GM23338 (cell line): Measurements from ENCODE around the gene TBC1D21. TPM values are rescaled to one million over a fixed set of nuclear protein-coding genes. Genes with fewer than 3 reads are reported as not detected.

ENCODE experiments used
- ATAC-seq: fragments of 200-7000 bp; cut with Tn5 transposase; 3 replicates; pipeline ENCODE4 v1.9.1; 2020
- DNase-seq: peaks from one replicate; pipeline ENCODE4 v3.0.0-alpha.2; 2015; ENCODE audit warnings: low spot score
- H2AFZ ChIP-seq: fragments of 200-600 bp; sonication (generic); 2 replicates; pipeline ENCODE4 v1.8.0; 2016; ENCODE audit warnings: antibody characterized with exemption, mild to moderate bottlenecking, moderate library complexity
- H3F3A ChIP-seq: fragments of 200-600 bp; sonication (generic); replicated peaks from 2 replicates; pipeline ENCODE4 v1.8.0; 2017; ENCODE audit warnings: antibody characterized with exemption, mixed run types, low read depth
- H3K27ac ChIP-seq: fragments of 200-600 bp; sonication (generic); 2 replicates; pipeline ENCODE4 v1.6.1; 2016; ENCODE audit warnings: low read depth
- H3K27me3 ChIP-seq: fragments of 200-600 bp; sonication (generic); 2 replicates; pipeline ENCODE4 v1.8.0; 2016; ENCODE audit warnings: mild to moderate bottlenecking, mixed run types, moderate library complexity; ENCODE audit not compliant: insufficient read depth
- H3K36me3 ChIP-seq: fragments of 200-600 bp; sonication (generic); 2 replicates; pipeline ENCODE4 v1.8.0; 2016; ENCODE audit warnings: mild to moderate bottlenecking; ENCODE audit not compliant: insufficient read depth
- H3K4me1 ChIP-seq: fragments of 200-600 bp; sonication (generic); 2 replicates; pipeline ENCODE4 v1.8.0; 2016; ENCODE audit warnings: mild to moderate bottlenecking, moderate library complexity; ENCODE audit not compliant: insufficient read depth
- H3K4me2 ChIP-seq: fragments of 200-600 bp; sonication (generic); 2 replicates; pipeline ENCODE4 v1.7.1; 2017; ENCODE audit warnings: mixed run types
- H3K4me3 ChIP-seq: fragments of 200-600 bp; sonication (generic); 2 replicates; pipeline ENCODE4 v1.6.1; 2016; ENCODE audit warnings: mixed run types
- H3K79me2 ChIP-seq: fragments of 200-600 bp; sonication (generic); replicated peaks from 2 replicates; pipeline ENCODE4 v1.8.0; 2017; ENCODE audit warnings: mild to moderate bottlenecking; ENCODE audit not compliant: insufficient read depth
- H3K9me2 ChIP-seq: fragments of 200-600 bp; sonication (generic); 2 replicates; pipeline ENCODE4 v1.8.0; 2017; ENCODE audit not compliant: insufficient read depth
- H4K20me1 ChIP-seq: fragments of 200-600 bp; sonication (generic); replicated peaks from 2 replicates; pipeline ENCODE4 v1.8.0; 2017; ENCODE audit warnings: mild to moderate bottlenecking; ENCODE audit not compliant: insufficient read depth
- H3K27ac Mint-ChIP-seq: 2 replicates; pipeline ENCODE4 v1.8.0; 2020; ENCODE audit warnings: inconsistent platforms, mild to moderate bottlenecking, moderate library complexity, mixed read lengths
- H3K27me3 Mint-ChIP-seq: 3 replicates; pipeline ENCODE4 v1.8.0; 2022; ENCODE audit warnings: low read depth, mild to moderate bottlenecking, moderate library complexity, mixed read lengths, inconsistent platforms; ENCODE audit not compliant: insufficient read depth, poor library complexity
- H3K36me3 Mint-ChIP-seq: 3 replicates; pipeline ENCODE4 v1.8.0; 2021; ENCODE audit warnings: low read depth, mild to moderate bottlenecking, inconsistent platforms, moderate library complexity, mixed read lengths
- H3K4me1 Mint-ChIP-seq: 3 replicates; pipeline ENCODE4 v1.8.0; 2020; ENCODE audit warnings: mild to moderate bottlenecking, inconsistent platforms, mixed read lengths
- H3K4me3 Mint-ChIP-seq: 3 replicates; pipeline ENCODE4 v1.8.0; 2021; ENCODE audit warnings: moderate library complexity, mild to moderate bottlenecking, inconsistent platforms, mixed read lengths
- H3K9me3 Mint-ChIP-seq: 3 replicates; pipeline ENCODE4 v1.8.0; 2020; ENCODE audit warnings: moderate library complexity, mild to moderate bottlenecking, inconsistent platforms, mixed read lengths
- EZH2 ChIP-seq: fragments of 200-600 bp; sonication (generic); IDR thresholded peaks from one replicate; pipeline ENCODE4 v1.8.0; 2017; ENCODE audit warnings: antibody characterized with exemption, mild to moderate bottlenecking, low read depth; ENCODE audit not compliant: unreplicated experiment
- EZH2phosphoT487 ChIP-seq: fragments of 200-600 bp; sonication (generic); IDR thresholded peaks from one replicate; pipeline ENCODE4 v1.8.1; 2018; ENCODE audit warnings: antibody characterized with exemption; ENCODE audit not compliant: unreplicated experiment
- JUNB ChIP-seq: IDR thresholded peaks from one replicate; pipeline ENCODE4 v1.6.1; 2016; ENCODE audit warnings: antibody characterized with exemption; ENCODE audit not compliant: unreplicated experiment
- NANOG ChIP-seq: IDR thresholded peaks from 2 replicates; pipeline ENCODE4 v1.6.1; 2016; ENCODE audit warnings: antibody characterized with exemption, borderline replicate concordance
- STAT1 ChIP-seq: IDR thresholded peaks from one replicate; pipeline ENCODE4 v1.6.1; 2016; ENCODE audit warnings: antibody characterized with exemption; ENCODE audit not compliant: unreplicated experiment
- ZNF114 ChIP-seq: fragments of 250-450 bp; sonication (Bioruptor Pico); IDR thresholded peaks from 2 replicates; pipeline ENCODE4 v1.5.0; 2020; ENCODE audit warnings: mild to moderate bottlenecking, moderate library complexity
- ZNF331 ChIP-seq: fragments of 250-450 bp; sonication (Bioruptor Pico); IDR thresholded peaks from 2 replicates; pipeline ENCODE4 v1.5.0; 2020; ENCODE audit warnings: low read depth, mild to moderate bottlenecking, moderate library complexity
- polyA plus RNA-seq: library from polyadenylated mRNA; unstranded; fragments of >200 nt; fragmentation: Nextera tagmentation; extraction: Ambion mirVana; gene quantifications from 2 replicates; pipeline ENCODE4 v1.2.1, GENCODE V29; 2016
- total RNA-seq: library from RNA; depleted of rRNA; stranded (reverse); fragments of >200 nt; shearing (Covaris generic); gene quantifications from 2 replicates; pipeline ENCODE4 v1.2.3, GENCODE V29; 2014
- TF ChIP-seq, protein P1 (sequence below): IDR thresholded peaks from one replicate; pipeline ENCODE4 v1.6.1; 2018; ENCODE audit warnings: antibody characterized with exemption; ENCODE audit not compliant: unreplicated experiment
- TF ChIP-seq, protein P2 (sequence below): IDR thresholded peaks from 2 replicates; pipeline ENCODE4 v1.6.1; 2016; ENCODE audit warnings: antibody characterized with exemption
- TF ChIP-seq, protein P3 (sequence below): fragments of 250-450 bp; sonication (Bioruptor Pico); IDR thresholded peaks from 2 replicates; pipeline ENCODE4 v1.5.0; 2020; ENCODE audit warnings: mild to moderate bottlenecking, moderate library complexity

Gene TBC1D21
- total and polyA plus RNA-seq, 2 experiments from 2014 or later, result not detected

DNA sequence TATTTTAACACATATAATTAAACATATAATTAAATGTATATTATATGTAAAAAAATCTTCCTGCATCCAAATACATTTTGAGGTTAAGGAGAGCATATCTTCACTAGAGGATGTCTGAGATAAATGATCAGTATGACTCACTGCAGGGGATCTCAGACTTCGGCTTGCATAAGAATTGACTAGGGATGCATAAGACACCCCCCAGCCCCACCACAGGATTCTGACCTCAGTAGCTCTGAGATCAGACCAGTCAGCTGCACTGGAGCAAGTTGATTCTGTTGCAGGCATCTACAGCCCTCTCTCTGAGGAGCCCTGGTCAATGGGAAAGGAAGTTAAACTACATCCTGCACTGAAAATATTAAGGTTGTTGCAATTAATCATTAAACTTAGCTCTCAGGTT is 29.0 kb upstream of the TBC1D21 start (continued):
- TF ChIP-seq EZH2 (no peak), ZNF331 (CRISPR knock-in tag) (no peak), JUNB (no peak), ZNF114 (CRISPR knock-in tag) (no peak), NANOG (no peak)

DNA sequence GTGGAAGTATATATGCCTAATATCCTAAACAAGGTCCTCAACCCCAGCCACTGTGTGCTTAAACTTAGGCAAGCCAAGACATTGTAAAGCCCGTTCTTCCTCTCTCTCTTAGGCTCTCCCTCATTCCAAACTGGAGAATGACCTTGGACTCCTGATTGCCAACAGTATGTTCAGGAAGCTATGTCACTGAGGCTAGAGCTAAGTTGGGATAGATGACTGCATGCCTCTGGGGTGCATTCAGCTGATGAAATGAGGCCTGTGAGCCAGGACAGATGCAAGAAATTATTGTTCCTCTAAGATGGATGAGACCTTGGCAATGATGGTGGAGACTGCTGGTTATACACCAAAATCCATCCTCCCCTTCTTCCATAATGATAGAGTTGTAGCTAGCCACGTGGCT is 27.9 kb upstream of the TBC1D21 start:
- H2AFZ ChIP-seq, result no peak overlapping the region
- no peak overlapping the region for H3K4me3 ChIP-seq
- DNase-seq (no peak), ATAC-seq (no peak)
- Mint-ChIP-seq H3K27ac (no peak overlapping the region), H3K27me3 (no peaks in the 10 kb centered on the region), H3K36me3 (no peaks in the 10 kb centered on the region), H3K4me1 (peaks cover 15% of the 10 kb centered on the region), H3K4me3 (no peak overlapping the region), H3K9me3 (peaks cover 3% of the 10 kb centered on the region; the same call in 1 of the 3 replicates)
- no peaks in the 10 kb centered on the region for H4K20me1 ChIP-seq
- H3K4me1 ChIP-seq, result peaks cover 13% of the 10 kb centered on the region; the same call in 1 of the 2 replicates
- H3F3A ChIP-seq, result no peaks in the 10 kb centered on the region
- no peaks in the 10 kb centered on the region for H3K27me3 ChIP-seq
- H3K9me2 ChIP-seq, result no peaks in the 10 kb centered on the region
- no peak overlapping the region for H3K27ac ChIP-seq
- no peaks in the 10 kb centered on the region for H3K79me2 ChIP-seq
- TF ChIP-seq EZH2, result no peak
- TF ChIP-seq, protein P1, sequence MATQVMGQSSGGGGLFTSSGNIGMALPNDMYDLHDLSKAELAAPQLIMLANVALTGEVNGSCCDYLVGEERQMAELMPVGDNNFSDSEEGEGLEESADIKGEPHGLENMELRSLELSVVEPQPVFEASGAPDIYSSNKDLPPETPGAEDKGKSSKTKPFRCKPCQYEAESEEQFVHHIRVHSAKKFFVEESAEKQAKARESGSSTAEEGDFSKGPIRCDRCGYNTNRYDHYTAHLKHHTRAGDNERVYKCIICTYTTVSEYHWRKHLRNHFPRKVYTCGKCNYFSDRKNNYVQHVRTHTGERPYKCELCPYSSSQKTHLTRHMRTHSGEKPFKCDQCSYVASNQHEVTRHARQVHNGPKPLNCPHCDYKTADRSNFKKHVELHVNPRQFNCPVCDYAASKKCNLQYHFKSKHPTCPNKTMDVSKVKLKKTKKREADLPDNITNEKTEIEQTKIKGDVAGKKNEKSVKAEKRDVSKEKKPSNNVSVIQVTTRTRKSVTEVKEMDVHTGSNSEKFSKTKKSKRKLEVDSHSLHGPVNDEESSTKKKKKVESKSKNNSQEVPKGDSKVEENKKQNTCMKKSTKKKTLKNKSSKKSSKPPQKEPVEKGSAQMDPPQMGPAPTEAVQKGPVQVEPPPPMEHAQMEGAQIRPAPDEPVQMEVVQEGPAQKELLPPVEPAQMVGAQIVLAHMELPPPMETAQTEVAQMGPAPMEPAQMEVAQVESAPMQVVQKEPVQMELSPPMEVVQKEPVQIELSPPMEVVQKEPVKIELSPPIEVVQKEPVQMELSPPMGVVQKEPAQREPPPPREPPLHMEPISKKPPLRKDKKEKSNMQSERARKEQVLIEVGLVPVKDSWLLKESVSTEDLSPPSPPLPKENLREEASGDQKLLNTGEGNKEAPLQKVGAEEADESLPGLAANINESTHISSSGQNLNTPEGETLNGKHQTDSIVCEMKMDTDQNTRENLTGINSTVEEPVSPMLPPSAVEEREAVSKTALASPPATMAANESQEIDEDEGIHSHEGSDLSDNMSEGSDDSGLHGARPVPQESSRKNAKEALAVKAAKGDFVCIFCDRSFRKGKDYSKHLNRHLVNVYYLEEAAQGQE, result no peak
- TF ChIP-seq EZH2phosphoT487, result no peak
- TF ChIP-seq, protein P2, sequence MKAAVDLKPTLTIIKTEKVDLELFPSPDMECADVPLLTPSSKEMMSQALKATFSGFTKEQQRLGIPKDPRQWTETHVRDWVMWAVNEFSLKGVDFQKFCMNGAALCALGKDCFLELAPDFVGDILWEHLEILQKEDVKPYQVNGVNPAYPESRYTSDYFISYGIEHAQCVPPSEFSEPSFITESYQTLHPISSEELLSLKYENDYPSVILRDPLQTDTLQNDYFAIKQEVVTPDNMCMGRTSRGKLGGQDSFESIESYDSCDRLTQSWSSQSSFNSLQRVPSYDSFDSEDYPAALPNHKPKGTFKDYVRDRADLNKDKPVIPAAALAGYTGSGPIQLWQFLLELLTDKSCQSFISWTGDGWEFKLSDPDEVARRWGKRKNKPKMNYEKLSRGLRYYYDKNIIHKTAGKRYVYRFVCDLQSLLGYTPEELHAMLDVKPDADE, result no peak
- TF ChIP-seq, protein P3, sequence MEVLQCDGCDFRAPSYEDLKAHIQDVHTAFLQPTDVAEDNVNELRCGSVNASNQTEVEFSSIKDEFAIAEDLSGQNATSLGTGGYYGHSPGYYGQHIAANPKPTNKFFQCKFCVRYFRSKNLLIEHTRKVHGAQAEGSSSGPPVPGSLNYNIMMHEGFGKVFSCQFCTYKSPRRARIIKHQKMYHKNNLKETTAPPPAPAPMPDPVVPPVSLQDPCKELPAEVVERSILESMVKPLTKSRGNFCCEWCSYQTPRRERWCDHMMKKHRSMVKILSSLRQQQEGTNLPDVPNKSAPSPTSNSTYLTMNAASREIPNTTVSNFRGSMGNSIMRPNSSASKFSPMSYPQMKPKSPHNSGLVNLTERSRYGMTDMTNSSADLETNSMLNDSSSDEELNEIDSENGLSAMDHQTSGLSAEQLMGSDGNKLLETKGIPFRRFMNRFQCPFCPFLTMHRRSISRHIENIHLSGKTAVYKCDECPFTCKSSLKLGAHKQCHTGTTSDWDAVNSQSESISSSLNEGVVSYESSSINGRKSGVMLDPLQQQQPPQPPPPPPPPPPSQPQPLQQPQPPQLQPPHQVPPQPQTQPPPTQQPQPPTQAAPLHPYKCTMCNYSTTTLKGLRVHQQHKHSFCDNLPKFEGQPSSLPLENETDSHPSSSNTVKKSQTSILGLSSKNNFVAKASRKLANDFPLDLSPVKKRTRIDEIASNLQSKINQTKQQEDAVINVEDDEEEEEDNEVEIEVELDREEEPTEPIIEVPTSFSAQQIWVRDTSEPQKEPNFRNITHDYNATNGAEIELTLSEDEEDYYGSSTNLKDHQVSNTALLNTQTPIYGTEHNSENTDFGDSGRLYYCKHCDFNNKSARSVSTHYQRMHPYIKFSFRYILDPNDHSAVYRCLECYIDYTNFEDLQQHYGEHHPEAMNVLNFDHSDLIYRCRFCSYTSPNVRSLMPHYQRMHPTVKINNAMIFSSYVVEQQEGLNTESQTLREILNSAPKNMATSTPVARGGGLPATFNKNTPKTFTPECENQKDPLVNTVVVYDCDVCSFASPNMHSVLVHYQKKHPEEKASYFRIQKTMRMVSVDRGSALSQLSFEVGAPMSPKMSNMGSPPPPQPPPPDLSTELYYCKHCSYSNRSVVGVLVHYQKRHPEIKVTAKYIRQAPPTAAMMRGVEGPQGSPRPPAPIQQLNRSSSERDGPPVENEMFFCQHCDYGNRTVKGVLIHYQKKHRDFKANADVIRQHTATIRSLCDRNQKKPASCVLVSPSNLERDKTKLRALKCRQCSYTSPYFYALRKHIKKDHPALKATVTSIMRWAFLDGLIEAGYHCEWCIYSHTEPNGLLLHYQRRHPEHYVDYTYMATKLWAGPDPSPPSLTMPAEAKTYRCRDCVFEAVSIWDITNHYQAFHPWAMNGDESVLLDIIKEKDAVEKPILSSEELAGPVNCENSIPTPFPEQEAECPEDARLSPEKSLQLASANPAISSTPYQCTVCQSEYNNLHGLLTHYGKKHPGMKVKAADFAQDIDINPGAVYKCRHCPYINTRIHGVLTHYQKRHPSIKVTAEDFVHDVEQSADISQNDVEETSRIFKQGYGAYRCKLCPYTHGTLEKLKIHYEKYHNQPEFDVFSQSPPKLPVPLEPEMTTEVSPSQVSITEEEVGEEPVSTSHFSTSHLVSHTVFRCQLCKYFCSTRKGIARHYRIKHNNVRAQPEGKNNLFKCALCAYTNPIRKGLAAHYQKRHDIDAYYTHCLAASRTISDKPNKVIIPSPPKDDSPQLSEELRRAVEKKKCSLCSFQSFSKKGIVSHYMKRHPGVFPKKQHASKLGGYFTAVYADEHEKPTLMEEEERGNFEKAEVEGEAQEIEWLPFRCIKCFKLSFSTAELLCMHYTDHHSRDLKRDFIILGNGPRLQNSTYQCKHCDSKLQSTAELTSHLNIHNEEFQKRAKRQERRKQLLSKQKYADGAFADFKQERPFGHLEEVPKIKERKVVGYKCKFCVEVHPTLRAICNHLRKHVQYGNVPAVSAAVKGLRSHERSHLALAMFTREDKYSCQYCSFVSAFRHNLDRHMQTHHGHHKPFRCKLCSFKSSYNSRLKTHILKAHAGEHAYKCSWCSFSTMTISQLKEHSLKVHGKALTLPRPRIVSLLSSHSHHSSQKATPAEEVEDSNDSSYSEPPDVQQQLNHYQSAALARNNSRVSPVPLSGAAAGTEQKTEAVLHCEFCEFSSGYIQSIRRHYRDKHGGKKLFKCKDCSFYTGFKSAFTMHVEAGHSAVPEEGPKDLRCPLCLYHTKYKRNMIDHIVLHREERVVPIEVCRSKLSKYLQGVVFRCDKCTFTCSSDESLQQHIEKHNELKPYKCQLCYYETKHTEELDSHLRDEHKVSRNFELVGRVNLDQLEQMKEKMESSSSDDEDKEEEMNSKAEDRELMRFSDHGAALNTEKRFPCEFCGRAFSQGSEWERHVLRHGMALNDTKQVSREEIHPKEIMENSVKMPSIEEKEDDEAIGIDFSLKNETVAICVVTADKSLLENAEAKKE (CRISPR knock-in tag), result no peak
- no peak for TF ChIP-seq JUNB
- TF ChIP-seq STAT1, result no peak
- no peak for TF ChIP-seq ZNF114 (CRISPR knock-in tag)
- H3K36me3 ChIP-seq, result no peaks in the 10 kb centered on the region
- no peak overlapping the region for H3K4me2 ChIP-seq
